Midbrain (tissue), 1 donor: ENCODE results near the gene CIB4.
"Not testable (repeated sequence)": the region's sequence is repeated elsewhere in the genome, so short reads cannot be mapped to it uniquely, and the experiment has no call there.

ENCODE experiments used
- DNase-seq: peaks from one replicate; lab custom pipeline; 2025; lab: John Stamatoyannopoulos, UW

The CIB4 gene

DNA sequence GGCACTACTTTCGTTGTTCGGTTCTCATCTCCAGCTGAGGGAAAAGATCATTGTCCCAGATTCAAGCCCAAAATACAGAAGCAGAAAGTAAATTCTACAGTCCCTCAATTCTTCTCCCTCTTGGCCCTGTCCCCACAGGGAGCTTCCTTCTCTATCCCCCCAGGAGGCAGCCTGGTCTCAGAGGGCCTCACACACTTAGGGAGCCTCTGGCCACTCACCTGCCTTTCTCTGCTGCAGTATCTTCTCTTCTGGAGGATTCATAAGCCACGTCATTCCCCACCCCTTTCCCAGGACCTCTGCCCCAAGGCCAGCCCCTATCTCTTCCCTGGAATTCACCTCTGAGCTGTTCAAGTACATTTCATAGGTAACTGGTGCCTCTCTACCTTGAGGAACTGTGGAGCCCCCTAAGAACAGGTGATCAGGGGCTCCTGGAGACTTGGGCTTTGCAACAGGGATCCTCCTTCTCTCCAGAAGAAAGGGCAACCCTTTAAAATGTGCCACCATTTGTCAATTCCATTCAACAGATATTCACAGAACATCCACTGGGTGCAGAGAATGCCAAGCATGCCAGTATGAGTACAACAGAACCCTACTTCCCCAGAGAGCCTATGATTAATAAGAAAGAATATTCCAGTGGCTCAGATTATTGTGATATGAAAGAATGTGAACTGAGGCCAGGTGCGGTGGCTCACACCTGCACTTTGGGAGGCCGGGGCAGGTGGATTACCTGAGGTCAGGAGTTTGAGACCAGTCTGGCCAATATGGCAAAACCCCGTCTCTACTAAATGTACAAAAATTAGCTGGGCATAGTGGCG is 72.9 kb downstream of the CIB4 start:
- DNase-seq: no peak

DNA sequence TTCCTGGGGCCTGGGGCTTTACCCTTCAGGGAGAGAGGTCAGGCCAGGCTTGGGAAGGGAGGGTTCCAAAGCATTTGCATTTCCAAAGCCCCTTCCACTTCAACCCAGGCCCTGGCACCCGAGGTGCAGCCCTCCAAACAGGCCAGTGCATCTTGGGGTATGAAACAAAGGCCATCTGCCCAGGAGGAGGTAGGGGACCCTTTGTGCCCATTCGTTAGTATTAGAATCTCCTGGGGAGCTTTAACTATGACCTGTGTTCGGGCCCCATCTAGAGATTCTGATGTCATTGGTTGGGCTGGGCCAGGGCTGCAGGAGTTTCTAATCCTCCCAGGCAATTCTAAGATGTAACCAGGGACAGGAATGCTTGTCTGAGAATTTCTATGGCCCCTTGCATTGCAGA is 73.6 kb downstream of the CIB4 start:
- DNase-seq: no peak

DNA sequence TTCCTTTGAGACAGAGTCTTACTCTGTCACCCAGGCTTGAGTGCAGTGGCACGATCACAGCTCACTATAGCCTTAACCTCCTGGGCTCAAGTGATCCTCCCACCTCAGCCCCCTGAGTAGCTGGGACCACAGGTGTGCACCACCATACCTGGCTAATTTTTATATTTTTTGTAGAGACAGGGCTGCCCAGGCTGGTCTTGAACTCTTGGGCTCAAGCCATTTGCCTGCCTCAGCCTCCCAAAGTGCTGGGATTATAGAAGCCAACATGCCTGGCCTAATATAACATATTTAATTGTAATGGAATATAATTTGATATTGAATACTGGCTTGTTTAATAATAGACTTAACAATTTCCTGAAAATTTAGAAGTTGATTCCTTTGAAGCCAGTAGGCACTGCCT is 74.4 kb downstream of the CIB4 start:
- DNase-seq: not testable (repeated sequence)

- no peak for DNase-seq
These were observed 75.1 kb downstream of the CIB4 start for GRCh38 chr2:26566081-26566375.

- DNase-seq: no peak
These were observed 77.0 kb downstream of the CIB4 start for GRCh38 chr2:26564121-26564644.

- no peak for DNase-seq
These were observed 77.5 kb downstream of the CIB4 start for GRCh38 chr2:26563686-26564085.

DNA sequence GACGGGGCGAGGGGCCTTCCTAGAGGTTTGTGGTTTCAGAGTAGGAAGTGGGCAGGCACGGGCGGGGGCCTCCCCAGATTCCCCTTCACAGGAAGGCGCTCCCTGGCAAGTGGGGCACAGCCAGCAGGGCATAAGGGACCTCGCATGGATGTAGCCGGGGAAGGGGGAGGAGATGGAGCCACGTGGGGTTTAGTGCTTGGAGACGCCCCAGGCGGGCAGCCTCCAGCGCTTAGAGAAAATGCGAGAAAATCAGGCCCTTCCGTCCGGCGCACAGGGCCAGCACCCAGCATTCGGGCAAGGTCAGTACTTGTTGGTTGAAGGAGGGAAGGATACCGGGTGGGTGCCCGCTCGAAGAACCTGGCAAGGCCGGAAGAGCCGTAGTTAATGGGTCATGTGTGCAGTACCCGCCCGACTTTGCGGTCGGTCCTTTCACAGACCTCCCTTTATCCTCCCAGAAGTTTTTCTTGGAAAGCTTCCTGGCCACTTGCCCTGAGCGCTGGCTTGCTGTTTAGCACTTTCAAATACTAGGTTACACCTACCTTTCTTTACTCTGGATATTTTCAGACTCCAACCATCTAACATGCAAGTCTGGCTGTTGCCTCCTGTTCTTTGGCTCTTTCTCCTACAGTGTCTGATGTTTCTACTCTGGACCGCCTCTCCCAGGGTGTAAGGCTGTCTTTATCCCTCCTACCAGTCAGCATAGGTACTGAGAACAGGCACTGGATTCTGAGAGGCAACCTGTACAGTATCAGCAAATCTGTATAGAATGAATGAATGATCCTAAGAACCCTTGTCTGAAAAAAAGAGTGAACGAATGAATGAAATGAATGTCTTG is 78.1 kb downstream of the CIB4 start:
- DNase-seq: peak; percentile 56

- peak; percentile 2 for DNase-seq
These were observed 79.0 kb downstream of the CIB4 start for GRCh38 chr2:26561918-26562810.

- DNase-seq: no peak
These were observed 79.8 kb downstream of the CIB4 start for GRCh38 chr2:26561376-26561775.

DNA sequence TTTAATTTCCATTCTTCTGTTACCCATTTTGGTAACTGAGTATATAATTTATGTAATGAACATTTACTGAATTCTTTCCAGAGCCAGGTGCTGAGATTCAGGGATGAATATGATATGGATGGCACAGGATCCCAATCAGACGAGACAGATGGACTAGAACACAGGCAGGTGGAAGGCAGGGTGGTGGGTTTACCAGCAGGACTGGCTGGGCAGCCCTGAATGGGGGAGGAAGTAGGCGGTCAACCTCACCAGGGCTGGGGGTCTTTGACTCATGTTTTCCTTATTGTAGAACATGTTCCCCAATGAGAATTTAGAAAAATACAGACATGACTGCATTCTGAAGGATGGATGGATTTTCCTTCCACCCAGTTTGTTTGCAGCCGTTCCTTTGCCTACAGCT is 80.3 kb downstream of the CIB4 start:
- no peak for DNase-seq

GRCh38 chr2:26559556-26559955 is 81.6 kb downstream of the CIB4 start:
- no peak for DNase-seq

- no peak for DNase-seq
These were observed 82.1 kb downstream of the CIB4 start for GRCh38 chr2:26559044-26559405.

GRCh38 chr2:26558271-26559043 is 82.7 kb downstream of the CIB4 start:
- DNase-seq: no peak

DNA sequence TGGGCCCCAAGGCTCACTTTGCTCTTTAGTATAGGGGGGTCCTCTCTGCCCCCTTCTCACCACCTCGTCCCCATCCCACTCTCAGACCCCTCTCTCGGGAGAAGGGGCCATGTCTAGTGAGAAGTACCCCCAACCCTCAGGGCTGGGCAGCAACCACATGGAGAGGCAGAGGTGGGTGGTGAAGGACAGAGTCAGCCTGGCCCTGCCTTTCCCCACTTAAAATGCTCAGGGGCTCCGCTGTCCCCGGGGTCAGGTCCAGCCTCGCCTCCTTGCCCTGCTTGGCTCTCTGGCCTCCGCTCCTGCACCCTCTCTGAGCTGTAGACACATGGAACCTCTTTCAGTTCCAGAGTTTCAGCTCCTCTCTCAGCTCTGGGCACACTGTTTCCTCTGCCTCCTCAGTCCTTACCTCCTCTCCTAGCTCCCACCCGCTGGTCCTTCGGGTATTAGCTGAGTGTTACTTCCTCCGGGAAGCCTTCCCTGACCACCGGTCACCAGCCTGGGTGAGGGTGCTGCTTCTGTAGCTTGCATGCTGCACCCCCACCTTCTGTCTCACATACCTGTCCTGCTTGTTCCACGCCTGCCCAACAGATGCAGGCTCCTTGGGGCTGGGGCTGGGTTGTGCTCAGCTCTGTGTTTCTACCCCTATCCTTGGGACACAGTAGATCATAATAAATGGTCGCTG is 83.8 kb downstream of the CIB4 start:
- DNase-seq: no peak

GRCh38 chr2:26556309-26557243 is 84.6 kb downstream of the CIB4 start:
- peak; percentile 5 for DNase-seq

GRCh38 chr2:26555246-26556133 is 85.7 kb downstream of the CIB4 start:
- no peak for DNase-seq

- DNase-seq: no peak
These were observed 88.4 kb downstream of the CIB4 start for GRCh38 chr2:26552641-26553374.
